ENCODE measurements around the gene DCAF12.

- TF ChIP-seq, protein P1, sequence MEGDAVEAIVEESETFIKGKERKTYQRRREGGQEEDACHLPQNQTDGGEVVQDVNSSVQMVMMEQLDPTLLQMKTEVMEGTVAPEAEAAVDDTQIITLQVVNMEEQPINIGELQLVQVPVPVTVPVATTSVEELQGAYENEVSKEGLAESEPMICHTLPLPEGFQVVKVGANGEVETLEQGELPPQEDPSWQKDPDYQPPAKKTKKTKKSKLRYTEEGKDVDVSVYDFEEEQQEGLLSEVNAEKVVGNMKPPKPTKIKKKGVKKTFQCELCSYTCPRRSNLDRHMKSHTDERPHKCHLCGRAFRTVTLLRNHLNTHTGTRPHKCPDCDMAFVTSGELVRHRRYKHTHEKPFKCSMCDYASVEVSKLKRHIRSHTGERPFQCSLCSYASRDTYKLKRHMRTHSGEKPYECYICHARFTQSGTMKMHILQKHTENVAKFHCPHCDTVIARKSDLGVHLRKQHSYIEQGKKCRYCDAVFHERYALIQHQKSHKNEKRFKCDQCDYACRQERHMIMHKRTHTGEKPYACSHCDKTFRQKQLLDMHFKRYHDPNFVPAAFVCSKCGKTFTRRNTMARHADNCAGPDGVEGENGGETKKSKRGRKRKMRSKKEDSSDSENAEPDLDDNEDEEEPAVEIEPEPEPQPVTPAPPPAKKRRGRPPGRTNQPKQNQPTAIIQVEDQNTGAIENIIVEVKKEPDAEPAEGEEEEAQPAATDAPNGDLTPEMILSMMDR (IDR thresholded peaks at IDR 0.05): no peak
- no peak for TF ChIP-seq ZFX (IDR thresholded peaks at IDR 0.05; ENCODE audit: borderline replicate concordance)
Observed at GRCh38 chr9:34140853-34141252, 14.4 kb upstream of the DCAF12 start.
